Pulmonary artery endothelial cell (primary cell): Measurements from ENCODE around the gene CRELD1. TPM values are rescaled to one million over a fixed set of nuclear protein-coding genes. Genes with fewer than 3 reads are reported as not detected.

Source experiments
- DNase-seq: peaks from one replicate; pipeline ENCODE4 v3.0.0-alpha.2; 2011; ENCODE audit warnings: low read depth, low spot score
- total RNA-seq: library from RNA; depleted of rRNA; stranded (reverse); fragments of >200 nt; gene quantifications from 2 replicates; pipeline ENCODE4 v1.2.3, GENCODE V29; 2014

The CRELD1 gene
- total RNA-seq, 1 donor from 2014 or later = 29.1 TPM

DNA sequence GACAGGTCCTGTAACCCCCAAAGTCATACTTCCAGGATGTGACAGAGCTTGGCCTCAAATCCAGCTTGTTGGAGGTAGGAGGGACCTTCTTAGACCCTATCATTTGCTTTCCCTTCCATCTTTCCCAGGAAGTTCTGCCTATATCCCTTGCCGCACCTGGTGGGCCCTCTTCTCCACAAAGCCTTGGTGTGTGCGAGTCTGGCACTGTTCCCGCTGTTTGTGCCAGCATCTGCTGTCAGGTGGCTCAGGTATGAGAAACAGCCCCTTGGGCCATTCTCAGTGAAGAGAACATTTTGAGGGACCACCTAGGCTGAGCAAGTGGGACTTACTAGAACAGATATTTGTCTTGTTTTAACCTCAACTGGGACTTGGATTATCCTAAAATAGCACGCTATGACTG is 29.7 kb upstream of the CRELD1 start:
- no peak for DNase-seq

DNA sequence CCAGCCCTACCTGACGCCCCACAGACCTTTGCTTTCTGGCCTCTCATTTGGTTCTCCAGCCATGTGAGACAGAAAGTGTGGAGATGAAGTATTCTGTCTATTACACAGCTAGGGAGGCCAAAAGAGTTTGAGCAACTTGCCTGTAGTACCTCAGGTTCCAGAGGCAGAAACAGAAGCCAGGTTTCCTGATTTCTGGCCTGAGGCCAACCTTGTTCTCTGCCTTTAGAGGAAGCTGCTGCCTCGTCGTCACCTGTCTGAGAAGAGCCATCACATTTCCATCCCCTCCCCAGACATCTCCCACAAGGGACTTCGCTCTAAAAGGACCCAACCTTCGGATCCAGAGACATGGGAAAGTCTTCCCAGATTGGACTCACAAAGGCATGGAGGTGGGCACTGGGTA is 27.2 kb upstream of the CRELD1 start:
- DNase-seq = no peak

DNA sequence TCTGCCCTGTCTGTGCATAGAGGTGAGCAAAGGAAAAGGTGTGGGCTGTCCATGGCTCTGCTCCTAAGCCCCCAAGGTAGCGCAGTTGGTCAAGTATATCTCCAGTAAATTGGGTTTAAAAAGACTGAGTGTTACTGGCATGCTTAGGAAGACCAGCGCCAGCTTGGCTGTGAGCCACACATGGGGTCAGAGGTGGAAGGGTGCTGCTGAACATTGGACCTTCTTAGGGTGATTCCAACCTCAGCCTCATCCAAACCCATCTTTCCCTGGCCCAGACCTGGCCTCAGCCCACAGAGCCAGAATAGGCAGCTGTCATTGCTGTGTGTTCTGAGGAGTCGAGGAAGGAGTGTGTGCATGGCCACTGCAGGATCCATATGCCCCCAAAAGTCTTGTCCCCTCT is 25.3 kb upstream of the CRELD1 start:
- DNase-seq = no peak

DNA sequence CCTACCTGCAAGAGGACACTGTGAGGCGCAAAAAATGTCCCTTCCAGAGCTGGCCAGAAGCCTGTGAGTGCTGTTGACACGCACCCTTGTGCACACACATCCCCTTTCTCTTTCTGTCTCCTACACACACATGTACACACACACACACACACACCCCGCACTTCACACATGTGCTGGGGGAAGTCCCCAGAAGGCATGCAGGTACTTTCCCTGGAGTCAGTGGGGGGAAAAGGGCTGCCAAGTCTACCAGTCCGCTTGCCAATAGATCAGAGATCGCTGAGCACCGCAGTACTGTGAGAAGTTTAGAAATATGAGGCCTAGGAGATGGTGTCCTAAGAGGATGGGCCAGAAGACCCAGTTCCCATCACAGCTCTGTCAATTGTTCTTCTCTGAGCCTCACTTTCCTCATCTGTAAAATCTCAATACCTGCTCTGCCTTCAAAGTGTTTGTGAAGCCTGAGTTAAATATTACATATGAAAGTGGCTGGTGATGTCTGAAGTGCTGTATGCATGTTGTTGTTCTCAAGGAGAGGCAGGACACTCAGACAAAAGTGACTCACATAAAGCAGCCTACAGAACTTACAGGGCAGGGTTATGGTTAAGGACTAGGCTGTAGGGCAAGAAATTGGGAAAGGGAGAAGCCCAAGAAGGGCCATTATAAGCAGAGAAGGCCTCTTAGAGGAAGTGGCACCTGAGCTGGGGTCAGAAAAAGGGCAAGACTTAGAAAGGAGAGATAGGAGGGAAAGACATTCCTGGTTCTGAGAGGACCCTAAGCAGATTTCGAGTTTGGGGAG is 24.2 kb upstream of the CRELD1 start:
- no peak for DNase-seq

DNA sequence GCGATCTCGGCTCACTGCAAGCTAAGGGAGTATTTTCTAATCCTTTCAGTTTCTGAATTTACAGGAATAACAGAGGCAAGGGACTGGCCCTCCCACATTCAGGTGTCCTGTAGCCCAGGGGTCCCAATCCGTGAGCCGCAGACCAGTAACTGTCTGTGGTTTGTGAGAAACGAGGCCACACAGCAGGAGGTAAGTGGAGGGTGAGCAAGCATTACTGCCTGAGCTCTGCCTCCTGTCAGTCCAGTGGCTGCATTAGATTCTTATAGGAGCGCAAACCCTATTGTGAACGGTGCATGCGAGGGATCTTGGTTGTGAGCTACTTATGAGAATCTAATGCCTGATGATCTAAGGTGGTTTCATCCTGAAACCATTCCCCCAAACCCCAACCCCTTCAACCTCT is 21.8 kb upstream of the CRELD1 start:
- no peak for DNase-seq

DNA sequence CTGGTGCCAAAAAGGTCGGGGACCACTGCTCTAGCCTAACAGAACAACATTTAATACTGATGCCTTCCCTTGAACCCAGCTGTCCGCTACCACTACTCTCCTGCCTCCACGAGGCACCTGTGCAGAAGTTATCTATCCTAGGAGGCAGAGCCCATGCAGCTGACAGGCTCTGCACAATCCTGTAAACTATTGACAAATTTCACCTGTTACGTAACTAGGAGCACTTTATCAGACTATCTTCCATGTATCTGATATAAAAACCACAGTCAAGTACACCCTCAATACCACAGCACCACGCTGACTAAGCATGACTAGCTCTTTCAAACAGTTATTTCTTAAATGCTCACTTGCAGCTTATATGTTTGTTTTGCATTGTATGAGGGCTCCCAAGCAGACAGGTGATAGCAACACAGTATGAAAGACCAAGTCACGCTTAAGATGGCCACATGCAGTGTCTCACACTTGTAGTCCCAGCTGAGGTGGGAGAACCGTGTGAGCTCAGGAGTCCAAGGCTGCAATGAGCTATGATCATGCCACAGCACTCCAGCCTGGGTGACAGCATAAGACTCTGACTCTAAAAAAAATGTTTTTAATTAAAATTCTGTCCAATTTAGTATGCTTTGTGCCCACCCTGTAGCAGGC is 21.2 kb upstream of the CRELD1 start:
- no peak for DNase-seq

DNA sequence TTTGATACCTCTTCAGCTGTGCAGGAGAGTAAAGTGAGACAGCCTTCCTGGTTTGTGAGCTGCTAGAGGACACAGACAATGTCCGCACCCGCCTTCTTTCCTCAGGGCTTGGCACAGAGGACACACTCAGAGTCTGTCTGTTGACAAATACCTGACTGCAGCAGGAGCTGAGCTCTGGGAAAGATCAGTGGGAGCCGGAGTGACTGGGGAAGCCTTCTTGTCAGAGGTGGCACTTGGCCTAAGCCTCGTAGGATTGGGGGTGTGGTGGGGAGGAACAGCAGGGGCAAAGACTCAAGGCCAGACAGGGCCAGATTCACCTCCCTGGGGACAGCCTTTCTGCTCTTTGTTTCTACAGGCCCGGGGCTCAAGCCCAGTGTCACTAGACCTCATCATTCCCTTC is 20.0 kb upstream of the CRELD1 start:
- no peak for DNase-seq

DNA sequence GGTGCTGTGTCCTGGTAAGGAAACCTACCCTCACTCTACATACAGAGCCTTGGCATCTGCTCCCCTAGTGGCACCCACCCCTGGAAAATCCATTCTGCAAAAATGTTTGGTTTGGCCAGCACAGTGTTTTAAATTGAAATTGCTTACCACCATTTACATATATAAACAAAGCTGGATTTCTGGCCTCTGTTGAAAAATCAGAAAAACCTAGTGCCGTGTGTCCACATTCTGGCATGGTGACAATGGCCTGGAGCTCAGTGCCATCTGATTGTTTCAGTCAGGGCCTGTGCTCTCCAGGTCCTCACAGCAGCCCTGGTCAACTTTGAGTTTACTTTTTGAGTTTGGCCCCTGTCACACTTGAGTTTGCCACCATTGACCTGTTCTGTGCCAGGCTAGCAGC is 19.6 kb upstream of the CRELD1 start:
- no peak for DNase-seq

DNA sequence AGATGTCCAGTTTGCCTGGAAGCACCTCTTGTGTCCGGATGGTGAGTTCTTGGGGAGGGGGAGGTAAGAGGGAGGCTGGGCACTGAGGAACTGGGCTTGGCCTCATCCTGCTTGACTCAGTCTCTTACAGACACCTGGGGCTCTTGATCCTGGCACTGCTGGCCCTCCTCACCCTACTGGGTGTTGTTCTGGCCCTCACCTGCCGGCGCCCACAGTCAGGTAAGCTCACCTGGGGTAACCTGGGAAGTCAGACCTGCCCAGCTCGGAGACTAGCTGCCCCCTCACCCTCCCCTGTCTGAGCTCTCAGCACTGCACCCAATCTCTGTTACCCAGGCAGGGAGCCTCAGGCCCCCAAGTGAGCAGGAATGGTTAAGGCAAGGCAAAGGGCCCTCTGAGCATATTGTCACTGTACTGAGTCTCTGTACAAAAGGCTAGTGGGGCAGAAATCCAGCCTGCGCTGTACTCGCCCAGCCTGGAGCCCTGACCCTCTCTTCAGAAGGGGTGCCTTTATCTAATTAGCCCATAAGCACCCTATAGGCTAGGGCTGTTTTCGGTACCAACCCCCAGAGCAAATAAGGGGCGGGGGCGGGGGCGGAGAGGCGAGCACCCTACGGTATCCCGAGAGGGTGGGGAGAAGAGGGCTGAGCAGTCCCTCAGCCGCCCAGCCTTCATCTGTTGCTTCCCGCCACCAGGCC is 18.9 kb upstream of the CRELD1 start:
- no peak for DNase-seq

DNA sequence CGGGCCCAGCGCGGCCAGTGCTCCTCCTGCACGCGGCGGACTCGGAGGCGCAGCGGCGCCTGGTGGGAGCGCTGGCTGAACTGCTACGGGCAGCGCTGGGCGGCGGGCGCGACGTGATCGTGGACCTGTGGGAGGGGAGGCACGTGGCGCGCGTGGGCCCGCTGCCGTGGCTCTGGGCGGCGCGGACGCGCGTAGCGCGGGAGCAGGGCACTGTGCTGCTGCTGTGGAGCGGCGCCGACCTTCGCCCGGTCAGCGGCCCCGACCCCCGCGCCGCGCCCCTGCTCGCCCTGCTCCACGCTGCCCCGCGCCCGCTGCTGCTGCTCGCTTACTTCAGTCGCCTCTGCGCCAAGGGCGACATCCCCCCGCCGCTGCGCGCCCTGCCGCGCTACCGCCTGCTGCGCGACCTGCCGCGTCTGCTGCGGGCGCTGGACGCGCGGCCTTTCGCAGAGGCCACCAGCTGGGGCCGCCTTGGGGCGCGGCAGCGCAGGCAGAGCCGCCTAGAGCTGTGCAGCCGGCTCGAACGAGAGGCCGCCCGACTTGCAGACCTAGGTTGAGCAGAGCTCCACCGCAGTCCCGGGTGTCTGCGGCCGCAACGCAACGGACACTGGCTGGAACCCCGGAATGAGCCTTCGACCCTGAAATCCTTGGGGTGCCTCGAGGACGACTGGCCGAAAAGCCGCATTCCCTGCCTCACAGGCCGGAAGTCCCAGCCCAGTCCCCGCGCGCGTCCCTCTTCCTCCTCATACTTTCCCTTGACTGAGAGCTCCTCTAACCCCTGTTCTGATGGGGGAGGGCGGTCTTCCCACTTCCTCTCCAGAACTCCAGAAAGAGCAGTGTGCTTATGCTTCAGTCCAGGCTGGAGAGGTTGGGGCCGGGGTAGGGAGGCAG is 18.1 kb upstream of the CRELD1 start:
- no peak for DNase-seq

DNA sequence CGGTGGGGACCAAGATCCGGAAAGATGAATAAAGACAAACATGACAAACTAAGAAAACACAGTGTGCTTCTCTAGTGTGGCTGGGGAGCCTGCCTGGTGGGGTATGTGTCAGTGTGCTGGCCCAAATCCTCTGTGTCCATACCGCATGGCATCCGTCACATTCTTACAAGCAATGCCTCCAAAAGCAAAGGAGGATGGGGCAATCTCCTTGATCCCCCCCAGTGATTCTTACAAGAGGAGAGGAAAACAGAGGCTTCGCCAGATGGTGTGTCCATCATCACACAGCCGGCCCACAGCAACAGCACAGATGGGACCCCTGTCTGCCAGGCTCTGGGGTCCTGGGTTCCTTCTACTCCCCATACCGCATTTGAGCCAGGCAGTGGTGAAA is 17.3 kb upstream of the CRELD1 start:
- DNase-seq = no peak

DNA sequence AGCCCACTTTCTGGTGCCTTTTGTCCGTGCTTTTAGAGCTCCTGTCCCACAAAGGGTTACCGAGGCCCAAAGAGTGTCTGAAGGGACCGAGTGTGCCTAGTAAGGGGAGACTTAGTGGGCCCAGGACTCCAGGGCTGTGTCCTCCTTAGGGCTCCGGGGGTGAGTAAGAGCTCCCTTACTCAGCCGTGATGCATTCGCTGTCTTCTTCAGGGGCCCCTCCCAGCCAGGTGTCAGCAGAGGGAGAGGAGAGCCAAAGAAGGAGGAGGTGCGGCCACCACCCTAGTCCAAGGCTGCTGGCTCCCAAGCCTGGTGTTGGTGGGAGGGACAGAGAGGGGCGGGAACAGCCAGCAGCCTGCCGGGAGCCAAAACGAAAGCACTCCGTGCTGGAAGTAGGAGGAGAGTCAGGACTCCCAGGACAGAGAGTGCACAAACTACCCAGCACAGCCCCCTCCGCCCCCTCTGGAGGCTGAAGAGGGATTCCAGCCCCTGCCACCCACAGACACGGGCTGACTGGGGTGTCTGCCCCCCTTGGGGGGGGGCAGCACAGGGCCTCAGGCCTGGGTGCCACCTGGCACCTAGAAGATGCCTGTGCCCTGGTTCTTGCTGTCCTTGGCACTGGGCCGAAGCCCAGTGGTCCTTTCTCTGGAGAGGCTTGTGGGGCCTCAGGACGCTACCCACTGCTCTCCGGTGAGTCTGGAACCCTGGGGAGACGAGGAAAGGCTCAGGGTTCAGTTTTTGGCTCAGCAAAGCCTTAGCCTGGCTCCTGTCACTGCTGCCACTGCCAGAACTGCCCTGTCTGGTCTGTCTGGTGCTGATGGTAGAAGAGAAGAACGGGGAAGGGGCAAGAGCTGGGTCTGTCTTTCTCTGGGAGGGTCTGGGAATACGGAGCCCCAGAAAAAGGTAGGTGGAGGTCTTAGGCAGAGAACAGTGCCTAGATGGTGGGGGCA is 16.6 kb upstream of the CRELD1 start, which contains the start of gene IL17RC:
IL17RC (plus strand) TSS at position 365 of the 947 bp plus-strand sequence; CDS start at position 583, 218 bp downstream.
- no peak for DNase-seq

DNA sequence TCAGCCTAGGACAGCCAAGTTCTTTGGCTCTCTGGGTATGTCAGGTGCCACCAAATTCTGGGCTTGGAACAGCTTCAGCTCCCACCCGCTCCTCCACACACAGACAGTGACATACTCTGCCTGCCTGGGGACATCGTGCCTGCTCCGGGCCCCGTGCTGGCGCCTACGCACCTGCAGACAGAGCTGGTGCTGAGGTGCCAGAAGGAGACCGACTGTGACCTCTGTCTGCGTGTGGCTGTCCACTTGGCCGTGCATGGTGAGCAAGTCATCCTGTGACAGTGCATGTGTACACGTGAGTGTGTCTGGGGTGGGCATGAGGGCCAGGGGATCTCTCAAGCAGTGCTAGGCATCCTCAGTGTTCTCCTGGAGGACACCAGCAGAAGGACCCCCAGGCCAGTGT is 15.8 kb upstream of the CRELD1 start:
- no peak for DNase-seq

DNA sequence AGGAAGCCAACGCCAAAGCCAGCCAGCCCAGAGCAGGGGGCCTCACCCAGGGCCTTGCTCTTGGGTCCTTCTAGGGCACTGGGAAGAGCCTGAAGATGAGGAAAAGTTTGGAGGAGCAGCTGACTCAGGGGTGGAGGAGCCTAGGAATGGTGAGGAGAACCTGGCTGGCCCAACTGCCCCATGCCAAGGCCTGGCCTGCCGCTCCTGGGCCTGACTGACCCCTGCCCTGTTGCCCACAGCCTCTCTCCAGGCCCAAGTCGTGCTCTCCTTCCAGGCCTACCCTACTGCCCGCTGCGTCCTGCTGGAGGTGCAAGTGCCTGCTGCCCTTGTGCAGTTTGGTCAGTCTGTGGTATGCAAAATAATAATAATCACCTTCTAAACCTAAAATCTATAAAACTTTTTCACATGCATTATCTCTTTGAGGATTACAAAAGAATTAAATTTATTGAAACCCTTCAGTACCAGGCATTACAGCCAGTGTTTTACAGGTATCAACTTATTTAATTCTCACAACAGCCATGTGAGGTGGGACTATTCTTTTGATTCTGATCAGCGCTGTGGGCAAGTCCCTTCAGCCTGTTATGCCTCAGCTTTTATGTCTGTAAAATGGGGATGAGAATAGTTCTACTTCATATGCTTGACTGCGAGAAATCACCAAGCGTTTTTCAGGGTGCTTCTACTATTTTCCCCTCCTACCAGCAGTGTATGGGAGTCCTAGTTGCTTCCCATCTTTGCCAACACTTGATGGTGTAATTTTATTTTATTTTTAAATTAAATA is 15.2 kb upstream of the CRELD1 start:
- no peak for DNase-seq

DNA sequence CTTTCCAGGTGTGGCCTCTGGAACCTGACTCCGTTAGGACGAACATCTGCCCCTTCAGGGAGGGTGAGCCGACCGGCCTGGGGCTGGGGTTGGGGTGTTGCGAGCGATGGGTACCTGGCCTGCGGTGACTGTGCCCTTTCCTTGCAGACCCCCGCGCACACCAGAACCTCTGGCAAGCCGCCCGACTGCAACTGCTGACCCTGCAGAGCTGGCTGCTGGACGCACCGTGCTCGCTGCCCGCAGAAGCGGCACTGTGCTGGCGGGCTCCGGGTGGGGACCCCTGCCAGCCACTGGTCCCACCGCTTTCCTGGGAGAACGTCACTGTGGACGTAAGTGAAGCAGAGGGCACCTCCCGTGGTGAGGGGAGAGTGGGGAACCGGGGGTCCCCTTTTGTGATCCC is 5.5 kb upstream of the CRELD1 start:
- DNase-seq = no peak

DNA sequence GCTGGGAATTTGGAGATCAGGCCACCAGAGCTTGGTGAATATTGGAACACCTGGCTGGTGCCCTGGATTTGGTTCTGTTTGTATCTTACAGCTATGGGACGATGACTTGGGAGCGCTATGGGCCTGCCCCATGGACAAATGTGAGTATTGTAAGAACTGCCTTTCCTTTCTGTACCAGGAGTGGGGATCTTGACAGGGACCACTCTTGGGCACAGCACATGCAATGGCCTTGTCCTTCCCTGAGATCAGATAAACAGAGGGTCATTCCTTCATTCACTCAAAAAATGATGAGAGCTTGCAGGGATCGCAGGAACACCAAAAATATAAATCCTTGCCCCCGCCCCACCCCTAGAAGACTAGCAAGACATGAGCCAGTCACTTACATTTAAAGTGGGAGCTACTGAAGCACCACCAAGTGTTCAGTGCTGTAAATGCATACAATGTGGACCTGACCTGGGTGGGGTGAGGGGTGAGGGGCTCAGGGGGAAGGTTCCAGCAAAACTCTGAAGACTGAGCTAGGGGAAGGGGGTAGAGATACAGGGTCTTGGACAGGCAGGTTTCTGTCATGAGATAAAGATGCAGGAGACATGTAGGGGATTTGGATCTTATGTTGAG is 2.7 kb upstream of the CRELD1 start:
- DNase-seq = no peak

DNA sequence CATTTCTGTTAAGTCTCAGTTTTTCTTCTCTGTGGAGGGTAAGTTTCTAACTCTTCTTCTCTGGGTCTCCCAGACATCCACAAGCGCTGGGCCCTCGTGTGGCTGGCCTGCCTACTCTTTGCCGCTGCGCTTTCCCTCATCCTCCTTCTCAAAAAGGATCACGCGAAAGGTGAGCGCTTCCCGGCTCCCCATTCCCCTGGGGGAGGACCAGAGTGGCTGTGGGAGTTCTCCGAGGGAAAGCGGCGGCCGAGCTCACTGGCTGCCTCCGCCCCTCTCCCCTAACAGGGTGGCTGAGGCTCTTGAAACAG is 1.1 kb upstream of the CRELD1 start:
- DNase-seq = no peak

DNA sequence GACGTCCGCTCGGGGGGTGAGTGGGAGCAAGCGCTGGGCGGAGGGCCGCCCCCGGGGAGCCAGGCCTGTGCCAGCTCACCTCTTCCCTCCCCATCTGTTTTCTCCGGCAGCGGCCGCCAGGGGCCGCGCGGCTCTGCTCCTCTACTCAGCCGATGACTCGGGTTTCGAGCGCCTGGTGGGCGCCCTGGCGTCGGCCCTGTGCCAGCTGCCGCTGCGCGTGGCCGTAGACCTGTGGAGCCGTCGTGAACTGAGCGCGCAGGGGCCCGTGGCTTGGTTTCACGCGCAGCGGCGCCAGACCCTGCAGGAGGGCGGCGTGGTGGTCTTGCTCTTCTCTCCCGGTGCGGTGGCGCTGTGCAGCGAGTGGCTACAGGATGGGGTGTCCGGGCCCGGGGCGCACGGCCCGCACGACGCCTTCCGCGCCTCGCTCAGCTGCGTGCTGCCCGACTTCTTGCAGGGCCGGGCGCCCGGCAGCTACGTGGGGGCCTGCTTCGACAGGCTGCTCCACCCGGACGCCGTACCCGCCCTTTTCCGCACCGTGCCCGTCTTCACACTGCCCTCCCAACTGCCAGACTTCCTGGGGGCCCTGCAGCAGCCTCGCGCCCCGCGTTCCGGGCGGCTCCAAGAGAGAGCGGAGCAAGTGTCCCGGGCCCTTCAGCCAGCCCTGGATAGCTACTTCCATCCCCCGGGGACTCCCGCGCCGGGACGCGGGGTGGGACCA is 632 bp upstream of the CRELD1 start:
- peak; percentile 57 for DNase-seq

DNA sequence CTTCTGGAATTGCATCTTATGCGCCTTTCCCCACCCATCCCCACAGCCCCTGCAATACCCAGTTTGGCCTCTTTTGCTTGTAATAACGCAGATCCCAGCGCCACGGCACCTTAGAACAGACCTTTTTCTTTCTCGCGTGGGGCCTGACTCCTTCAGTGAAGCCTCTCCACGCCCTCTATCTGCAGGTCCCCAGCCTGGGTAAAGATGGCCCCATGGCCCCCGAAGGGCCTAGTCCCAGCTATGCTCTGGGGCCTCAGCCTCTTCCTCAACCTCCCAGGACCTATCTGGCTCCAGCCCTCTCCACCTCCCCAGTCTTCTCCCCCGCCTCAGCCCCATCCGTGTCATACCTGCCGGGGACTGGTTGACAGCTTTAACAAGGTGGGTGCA is 594 bp downstream of the CRELD1 start:
- DNase-seq = no peak
